ENCODE measurements around the gene IFFO2. TPM values are rescaled to one million over a fixed set of nuclear protein-coding genes. Genes with fewer than 3 reads are reported as not detected.

IFFO2 gene
- total RNA-seq, 1 donor from 2014 or later, result 107 TPM

- H3K4me3 ChIP-seq (ENCODE audit: low read depth, low read length), result no peak overlapping the region
- TF ChIP-seq, protein P1, sequence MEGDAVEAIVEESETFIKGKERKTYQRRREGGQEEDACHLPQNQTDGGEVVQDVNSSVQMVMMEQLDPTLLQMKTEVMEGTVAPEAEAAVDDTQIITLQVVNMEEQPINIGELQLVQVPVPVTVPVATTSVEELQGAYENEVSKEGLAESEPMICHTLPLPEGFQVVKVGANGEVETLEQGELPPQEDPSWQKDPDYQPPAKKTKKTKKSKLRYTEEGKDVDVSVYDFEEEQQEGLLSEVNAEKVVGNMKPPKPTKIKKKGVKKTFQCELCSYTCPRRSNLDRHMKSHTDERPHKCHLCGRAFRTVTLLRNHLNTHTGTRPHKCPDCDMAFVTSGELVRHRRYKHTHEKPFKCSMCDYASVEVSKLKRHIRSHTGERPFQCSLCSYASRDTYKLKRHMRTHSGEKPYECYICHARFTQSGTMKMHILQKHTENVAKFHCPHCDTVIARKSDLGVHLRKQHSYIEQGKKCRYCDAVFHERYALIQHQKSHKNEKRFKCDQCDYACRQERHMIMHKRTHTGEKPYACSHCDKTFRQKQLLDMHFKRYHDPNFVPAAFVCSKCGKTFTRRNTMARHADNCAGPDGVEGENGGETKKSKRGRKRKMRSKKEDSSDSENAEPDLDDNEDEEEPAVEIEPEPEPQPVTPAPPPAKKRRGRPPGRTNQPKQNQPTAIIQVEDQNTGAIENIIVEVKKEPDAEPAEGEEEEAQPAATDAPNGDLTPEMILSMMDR (conservative IDR thresholded peaks at IDR 0.05; ENCODE audit: low read depth, low read length), result no peak
- DNase-seq (ENCODE audit: low read depth), result no peak
Measured at GRCh38 chr1:18951818-18952391, 4.6 kb downstream of the IFFO2 start.

- no peak for DNase-seq (ENCODE audit: low read depth)
- no peak overlapping the region for H3K4me3 ChIP-seq (ENCODE audit: low read depth, low read length)
- TF ChIP-seq, protein P1 (conservative IDR thresholded peaks at IDR 0.05; ENCODE audit: low read depth, low read length), result no peak
Measured at GRCh38 chr1:18951416-18951815, 5.1 kb downstream of the IFFO2 start.

GRCh38 chr1:18950401-18951026, 6.0 kb downstream of the IFFO2 start:
- no peak for DNase-seq (ENCODE audit: low read depth)
- TF ChIP-seq, protein P1 (conservative IDR thresholded peaks at IDR 0.05; ENCODE audit: low read depth, low read length), result no peak
- H3K4me3 ChIP-seq (ENCODE audit: low read depth, low read length), result no peak overlapping the region

- TF ChIP-seq, protein P1 (conservative IDR thresholded peaks at IDR 0.05; ENCODE audit: low read depth, low read length), result peak; percentile 12
- no peak overlapping the region for H3K4me3 ChIP-seq (ENCODE audit: low read depth, low read length)
- no peak for DNase-seq (ENCODE audit: low read depth)
Measured at GRCh38 chr1:18949686-18950400, 6.6 kb downstream of the IFFO2 start.

- no peak overlapping the region for H3K4me3 ChIP-seq (ENCODE audit: low read depth, low read length)
- TF ChIP-seq, protein P1 (conservative IDR thresholded peaks at IDR 0.05; ENCODE audit: low read depth, low read length), result no peak
- no peak for DNase-seq (ENCODE audit: low read depth)
Measured at GRCh38 chr1:18948913-18949685, 7.4 kb downstream of the IFFO2 start.

DNA sequence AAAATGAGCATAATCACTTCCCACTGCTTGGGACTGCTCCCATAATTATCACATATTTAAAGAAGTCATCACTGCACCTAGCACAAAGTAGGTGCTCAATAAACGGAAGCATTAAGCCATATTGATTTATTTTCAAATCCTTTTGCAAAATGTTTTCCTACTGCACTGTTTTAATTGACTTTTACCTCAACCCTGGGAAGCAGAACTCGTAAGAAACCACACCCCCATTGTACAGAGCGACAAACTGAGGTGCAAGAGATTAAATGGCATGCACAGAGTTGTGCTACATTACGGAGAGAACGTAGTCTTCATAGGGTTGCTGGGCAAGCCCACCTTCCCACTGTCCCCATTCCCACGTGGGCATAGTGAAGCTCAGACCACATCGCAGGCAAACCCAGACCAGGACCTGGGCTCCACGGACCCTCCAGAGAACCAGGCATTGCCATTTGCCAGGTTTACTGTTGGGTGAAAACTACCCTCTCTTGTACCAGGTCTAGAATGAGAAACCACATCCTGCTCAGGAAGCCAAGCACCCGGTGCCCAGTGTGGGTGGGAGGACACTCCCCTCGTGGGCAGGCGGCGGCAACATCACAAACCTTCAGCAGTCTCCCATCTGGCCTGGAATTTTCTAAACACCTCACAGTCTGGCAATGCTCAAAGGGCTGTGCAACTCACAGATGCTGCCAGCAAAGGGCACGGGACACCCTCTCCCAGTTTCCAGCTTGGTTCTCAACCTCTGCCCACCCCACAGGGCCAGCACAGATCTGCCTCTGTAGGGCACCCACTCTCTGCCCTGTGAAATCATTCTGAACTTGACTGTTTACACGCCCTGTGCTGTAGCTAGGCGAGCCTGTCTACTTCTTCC, 8.2 kb downstream of the IFFO2 start:
- DNase-seq (ENCODE audit: low read depth), result no peak
- H3K4me3 ChIP-seq (ENCODE audit: low read depth, low read length), result no peak overlapping the region
- TF ChIP-seq, protein P1 (conservative IDR thresholded peaks at IDR 0.05; ENCODE audit: low read depth, low read length), result no peak

Data from epithelial cell of proximal tubule (primary cell).